ENCODE measurements around the gene OTUD4.
A peak's percentile ranks its signal among the peaks of the same experiment; 100 is the strongest.

The OTUD4 gene

GRCh38 chr4:145125396-145125795 is 55.0 kb downstream of the OTUD4 start:
- no peak for DNase-seq

- no peak for DNase-seq
Observed at GRCh38 chr4:145108128-145108527, 72.3 kb downstream of the OTUD4 start.

DNA sequence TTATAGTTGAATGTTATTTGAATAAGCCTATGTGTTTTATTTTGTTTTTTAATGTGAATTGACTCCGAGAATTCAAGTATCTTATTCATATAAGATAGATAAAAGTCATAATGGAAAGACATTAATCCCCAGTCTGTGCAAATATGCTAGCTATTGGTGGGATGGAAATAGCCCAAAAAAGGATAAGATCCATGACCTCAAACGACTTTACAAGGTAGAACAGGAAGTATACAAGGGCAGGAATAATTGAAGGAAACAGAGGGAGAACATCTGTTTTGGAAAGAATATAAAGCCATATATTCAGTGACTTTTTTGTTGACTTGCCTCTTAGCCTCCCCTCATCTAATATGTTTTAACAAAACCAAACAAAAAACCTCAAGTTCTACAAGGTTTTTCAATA is 73.3 kb downstream of the OTUD4 start:
- no peak for DNase-seq

GRCh38 chr4:145103496-145103895 is 76.9 kb downstream of the OTUD4 start:
- no peak for DNase-seq

DNA sequence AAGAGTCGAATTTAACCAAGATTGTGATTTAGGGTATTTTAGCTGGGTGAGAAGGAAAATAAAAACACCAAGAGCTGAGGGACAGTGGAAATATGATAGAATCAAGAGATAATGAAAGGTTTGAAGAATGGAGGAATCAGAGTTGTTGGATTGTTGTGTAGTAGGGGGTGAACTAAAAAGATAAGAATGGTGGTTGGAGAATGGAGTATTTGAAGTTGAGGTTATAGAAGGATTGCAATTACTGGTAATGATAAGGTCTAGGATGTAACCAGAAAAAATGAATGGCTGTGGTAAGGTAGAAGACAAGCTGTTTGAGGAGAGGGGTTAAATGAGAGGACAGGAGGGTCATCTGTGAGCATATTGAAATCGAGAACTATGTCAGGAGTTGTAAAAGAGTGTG is 77.8 kb downstream of the OTUD4 start:
- no peak for DNase-seq

GRCh38 chr4:145101091-145101490 is 79.3 kb downstream of the OTUD4 start:
- no peak for DNase-seq

GRCh38 chr4:145099653-145100052 is 80.7 kb downstream of the OTUD4 start:
- no peak for DNase-seq

GRCh38 chr4:145098675-145099037 is 81.7 kb downstream of the OTUD4 start:
- DNase-seq: no peak

GRCh38 chr4:145097821-145098674 is 82.3 kb downstream of the OTUD4 start, which contains the start of the genes ABCE1 and ANAPC10:
Gene ABCE1 (plus strand): TSS chr4:145098311. CDS start chr4:145104413, 6,102 bp downstream.
Gene ANAPC10 (minus strand): TSS chr4:145098196. CDS start chr4:145096099, 2,097 bp downstream.
- DNase-seq: peak; percentile 66

- DNase-seq: no peak
Observed at GRCh38 chr4:145097331-145097820, 83.0 kb downstream of the OTUD4 start.

DNA sequence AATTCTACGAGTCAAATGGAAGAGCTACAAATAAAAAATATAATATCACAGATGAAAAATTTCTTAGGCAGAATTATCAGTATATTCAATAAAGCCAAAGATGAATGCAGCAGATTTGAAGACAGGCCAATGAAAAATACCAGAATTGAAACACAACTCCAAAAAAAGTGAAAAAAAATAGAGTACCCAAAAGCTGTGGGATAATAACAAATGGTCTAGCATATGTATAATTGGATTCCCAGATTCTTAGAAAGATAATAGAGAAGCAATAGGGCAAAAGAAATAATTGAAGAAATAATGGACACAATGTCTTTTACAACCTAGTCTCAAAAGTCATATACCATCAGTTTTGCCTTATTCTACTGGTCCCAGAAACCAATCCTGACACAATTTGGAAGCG is 86.8 kb downstream of the OTUD4 start:
- no peak for DNase-seq

- DNase-seq: no peak
Observed at GRCh38 chr4:145090380-145090779, 90.0 kb downstream of the OTUD4 start.

GRCh38 chr4:145083891-145084605 is 96.3 kb downstream of the OTUD4 start:
- DNase-seq: no peak
